Ascending aorta (tissue), 2 donors: ENCODE data around the gene PHC1. TPM values are rescaled to one million over a fixed set of nuclear protein-coding genes. Genes with fewer than 3 reads are reported as not detected.
"Not testable (repeated sequence)": the region's sequence is repeated elsewhere in the genome, so short reads cannot be mapped to it uniquely, and the experiment has no call there.

Source experiments
- DNase-seq, 2 donors: peaks; one replicate each; pipeline ENCODE4 v3.0.0-alpha.2; 2019; ENCODE audit warnings: low spot score in 2 of 2
- H3K27ac ChIP-seq, 2 donors: fragments of 200-600 bp; sonication (generic); one replicate each; pipeline ENCODE4 v1.5.1; 2016 to 2017; ENCODE audit warnings: mild to moderate bottlenecking in 1 of 2
- H3K27me3 ChIP-seq: fragments of 200-600 bp; sonication (generic); one replicate; pipeline ENCODE4 v1.5.1; 2017
- H3K36me3 ChIP-seq, 2 donors: fragments of 200-600 bp; sonication (generic); one replicate each; pipeline ENCODE4 v1.5.1; 2016
- H3K4me1 ChIP-seq, 2 donors: fragments of 200-600 bp; sonication (generic); one replicate each; pipeline ENCODE4 v1.5.1; 2016 to 2017; ENCODE audit warnings: mild to moderate bottlenecking in 1 of 2
- H3K4me3 ChIP-seq, 2 donors: fragments of 200-600 bp; sonication (generic); one replicate each; pipeline ENCODE4 v1.5.1; 2016 to 2017; ENCODE audit warnings: mild to moderate bottlenecking in 1 of 2
- H3K9me3 ChIP-seq, 2 donors: fragments of 200-600 bp; sonication (generic); one replicate each; pipeline ENCODE4 v1.5.1; 2016
- intact Hi-C: fragments of 100-400 bp; cut with DNase I; formaldehyde crosslinking; loops from one replicate; pipeline ENCODE4 v1.15.1; 2023
- total RNA-seq: library from RNA; depleted of rRNA; stranded (reverse); fragments of >200 nt; gene quantifications from one replicate; pipeline ENCODE4 v1.1.0, GENCODE V29; 2016
- TF ChIP-seq, protein P1 (sequence below), 3 experiments: fragments of 200-600 bp in 2 of 3; fragments of 450-650 bp in 1 of 3; sonication (generic) in 2 of 3; IDR thresholded peaks; one replicate each; pipeline ENCODE4 v1.5.1; 2016 to 2019; ENCODE audit warnings: antibody characterized with exemption in 3 of 3, mild to moderate bottlenecking in 1 of 3, moderate library complexity in 1 of 3

Gene PHC1
- total RNA-seq, 1 donor from 2014 or later: 31.0 TPM

DNA sequence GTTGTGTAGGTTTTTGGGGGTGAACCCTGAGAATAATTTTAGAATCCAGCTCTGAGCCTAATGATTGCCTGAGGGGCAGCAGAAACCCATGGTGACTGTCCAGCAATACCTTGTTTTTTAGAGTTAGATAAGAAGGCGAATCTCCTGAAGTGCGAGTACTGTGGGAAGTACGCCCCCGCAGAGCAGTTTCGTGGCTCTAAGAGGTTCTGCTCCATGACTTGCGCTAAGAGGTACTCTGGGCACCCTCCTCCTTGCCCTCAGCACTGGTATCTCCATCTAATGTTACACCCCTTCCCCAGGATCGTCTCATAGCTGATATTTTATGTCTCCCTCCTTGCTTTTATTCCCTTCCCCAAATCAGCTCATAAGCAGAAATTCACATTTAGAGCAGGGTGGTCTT is 22.4 kb downstream of the PHC1 start:
- no peak for DNase-seq
- intact Hi-C loops: no loop called here
- TF ChIP-seq, protein P1, sequence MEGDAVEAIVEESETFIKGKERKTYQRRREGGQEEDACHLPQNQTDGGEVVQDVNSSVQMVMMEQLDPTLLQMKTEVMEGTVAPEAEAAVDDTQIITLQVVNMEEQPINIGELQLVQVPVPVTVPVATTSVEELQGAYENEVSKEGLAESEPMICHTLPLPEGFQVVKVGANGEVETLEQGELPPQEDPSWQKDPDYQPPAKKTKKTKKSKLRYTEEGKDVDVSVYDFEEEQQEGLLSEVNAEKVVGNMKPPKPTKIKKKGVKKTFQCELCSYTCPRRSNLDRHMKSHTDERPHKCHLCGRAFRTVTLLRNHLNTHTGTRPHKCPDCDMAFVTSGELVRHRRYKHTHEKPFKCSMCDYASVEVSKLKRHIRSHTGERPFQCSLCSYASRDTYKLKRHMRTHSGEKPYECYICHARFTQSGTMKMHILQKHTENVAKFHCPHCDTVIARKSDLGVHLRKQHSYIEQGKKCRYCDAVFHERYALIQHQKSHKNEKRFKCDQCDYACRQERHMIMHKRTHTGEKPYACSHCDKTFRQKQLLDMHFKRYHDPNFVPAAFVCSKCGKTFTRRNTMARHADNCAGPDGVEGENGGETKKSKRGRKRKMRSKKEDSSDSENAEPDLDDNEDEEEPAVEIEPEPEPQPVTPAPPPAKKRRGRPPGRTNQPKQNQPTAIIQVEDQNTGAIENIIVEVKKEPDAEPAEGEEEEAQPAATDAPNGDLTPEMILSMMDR (IDR thresholded peaks at IDR 0.05): no peak
- H3K27me3 ChIP-seq: no peaks in the 10 kb centered on the region
- peaks cover 51 to 56% of the 10 kb centered on the region in 2 donors for H3K36me3 ChIP-seq
- H3K27ac ChIP-seq: no peak overlapping the region
- H3K4me1 ChIP-seq: no peaks in the 10 kb centered on the region
- no peaks in the 10 kb centered on the region for H3K9me3 ChIP-seq
- no peak overlapping the region for H3K4me3 ChIP-seq

DNA sequence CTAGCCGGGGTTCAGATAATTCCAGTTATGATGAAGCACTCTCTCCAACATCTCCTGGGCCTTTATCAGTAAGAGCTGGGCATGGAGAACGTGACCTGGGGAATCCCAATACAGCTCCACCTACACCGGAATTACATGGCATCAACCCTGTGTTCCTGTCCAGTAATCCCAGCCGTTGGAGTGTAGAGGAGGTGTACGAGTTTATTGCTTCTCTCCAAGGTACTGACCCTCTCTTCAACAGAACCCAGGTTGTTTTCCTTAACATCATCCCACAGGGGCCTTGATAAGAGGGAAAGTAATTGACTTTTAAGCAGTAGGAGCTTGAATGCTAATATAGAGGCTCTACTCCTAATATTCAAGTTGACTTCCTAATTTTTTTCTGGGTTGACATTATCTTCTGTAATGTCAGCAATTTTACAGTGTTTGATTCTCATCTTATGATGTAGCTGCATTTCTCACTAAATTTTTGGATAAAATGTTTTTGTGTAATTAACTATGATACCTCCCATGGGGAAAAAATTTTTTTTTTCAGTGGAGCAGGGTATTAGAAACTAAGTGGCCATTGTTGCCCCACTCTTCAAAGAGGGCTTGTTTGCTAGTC is 23.6 kb downstream of the PHC1 start:
- H3K9me3 ChIP-seq, H3K27me3 ChIP-seq, H3K4me3 ChIP-seq, DNase-seq, H3K27ac ChIP-seq, intact Hi-C loops, H3K4me1 ChIP-seq: not testable (repeated sequence)
- peaks cover 56 to 62% of the 10 kb centered on the region in 2 donors for H3K36me3 ChIP-seq

DNA sequence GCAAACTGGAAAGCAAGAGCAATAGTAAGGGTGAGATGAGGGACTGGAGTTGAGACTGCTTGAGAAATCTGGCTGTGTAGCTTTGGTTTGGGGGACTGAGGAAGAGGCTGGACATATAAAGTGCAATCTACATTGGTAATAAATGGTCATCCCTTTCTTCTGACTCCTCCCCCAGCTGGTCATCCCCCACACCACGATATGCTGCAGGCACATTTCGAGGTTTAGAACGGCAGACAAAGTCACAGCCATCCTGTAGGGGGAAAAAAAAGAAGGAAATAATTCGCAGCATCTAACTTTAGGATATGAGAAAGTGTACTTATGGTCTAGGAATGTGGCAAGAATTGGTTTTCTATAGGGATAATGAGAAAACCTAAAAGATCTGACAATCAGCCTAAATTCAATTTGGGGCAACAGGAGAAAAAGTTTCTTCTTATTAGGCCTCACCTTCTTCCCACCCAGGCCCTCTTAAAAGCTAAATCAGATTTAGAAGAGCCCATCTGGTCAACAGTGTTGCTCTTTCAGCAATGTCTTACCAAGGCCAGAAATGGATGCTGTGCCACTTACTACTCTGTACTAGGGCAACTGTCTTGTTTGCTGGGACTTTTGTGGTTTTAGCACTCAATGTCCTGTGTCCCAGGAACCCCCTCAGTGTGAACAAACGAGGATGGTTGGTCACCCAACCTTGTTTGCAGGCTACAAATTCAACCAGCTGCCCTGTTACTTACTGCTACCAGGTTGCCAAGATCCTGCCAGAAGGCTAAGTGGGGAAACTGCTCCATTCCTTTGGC is 27.6 kb downstream of the PHC1 start:
- TF ChIP-seq, protein P1 (IDR thresholded peaks at IDR 0.05): no peak
- H3K9me3 ChIP-seq: no peaks in the 10 kb centered on the region
- H3K27ac ChIP-seq: no peak overlapping the region
- no peak overlapping the region for H3K4me3 ChIP-seq
- intact Hi-C loops: no loop called here
- no peak for DNase-seq
- no peaks in the 10 kb centered on the region for H3K4me1 ChIP-seq
- peaks cover 43 to 65% of the 10 kb centered on the region in 2 donors for H3K36me3 ChIP-seq
- no peaks in the 10 kb centered on the region for H3K27me3 ChIP-seq

DNA sequence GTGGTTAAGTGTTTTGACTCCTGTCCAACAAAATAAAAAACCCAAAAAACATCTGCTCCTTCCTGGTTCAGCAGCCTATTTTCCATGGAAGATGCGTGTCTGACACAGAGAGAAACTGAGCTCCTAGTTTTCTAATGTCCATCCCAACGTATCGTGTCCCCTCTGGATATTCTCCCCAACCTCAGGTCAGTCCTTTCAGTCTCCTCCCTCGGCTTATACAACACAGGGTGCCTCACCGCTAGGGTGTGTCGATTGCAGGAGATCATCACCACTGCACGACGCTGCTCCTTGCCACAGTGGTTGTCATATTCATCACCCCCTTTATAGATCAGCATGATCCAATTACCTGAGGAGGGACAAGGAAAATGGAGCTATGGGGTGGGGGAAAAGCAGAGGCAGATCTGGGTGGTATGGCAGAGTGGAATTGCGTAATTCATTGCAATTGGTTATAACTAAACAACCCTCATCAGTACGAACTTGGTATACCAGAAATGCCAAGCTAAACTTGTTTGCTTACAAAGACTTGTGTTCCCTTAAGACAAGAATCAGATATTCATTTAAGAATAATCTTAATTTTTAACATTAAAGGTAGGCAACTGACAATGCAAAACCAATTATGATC is 29.4 kb downstream of the PHC1 start:
- Histone ChIP-seq H3K4me3 (no peak overlapping the region), H3K9me3 (no peaks in the 10 kb centered on the region), H3K27ac (no peak overlapping the region), H3K36me3 (peaks cover 34 to 55% of the 10 kb centered on the region in 2 donors), H3K27me3 (no peaks in the 10 kb centered on the region), H3K4me1 (peaks cover 0 to 14% of the 10 kb centered on the region in 2 donors)
- intact Hi-C loops: no loop called here
- DNase-seq: no peak
- TF ChIP-seq, protein P1 (IDR thresholded peaks at IDR 0.05): no peak

DNA sequence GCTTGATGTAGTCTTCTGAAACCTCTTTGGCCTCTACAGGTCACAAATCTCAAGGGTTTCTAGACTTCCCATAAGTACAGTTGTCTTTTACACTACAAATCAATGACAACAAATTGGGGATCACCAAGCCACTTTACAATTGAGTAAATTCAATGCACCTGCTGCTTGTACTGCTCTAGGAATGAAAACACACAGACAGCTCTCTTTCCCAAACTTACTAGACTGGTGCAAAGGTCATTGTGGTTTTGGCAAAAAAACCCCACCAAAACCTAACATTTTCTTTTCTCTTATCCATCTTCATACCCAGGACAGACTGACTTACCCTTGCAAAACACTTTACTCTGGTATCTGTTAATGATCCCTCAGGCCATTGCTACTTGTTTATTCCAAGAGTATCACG is 32.4 kb downstream of the PHC1 start:
- Histone ChIP-seq H3K36me3 (peaks cover 25 to 45% of the 10 kb centered on the region in 2 donors), H3K27me3 (no peaks in the 10 kb centered on the region), H3K9me3 (no peaks in the 10 kb centered on the region), H3K4me1 (peaks cover 0 to 22% of the 10 kb centered on the region in 2 donors), H3K4me3 (no peak overlapping the region), H3K27ac (no peak overlapping the region)
- TF ChIP-seq, protein P1 (IDR thresholded peaks at IDR 0.05): no peak
- no peak for DNase-seq
- intact Hi-C loops: loop anchor here (5.0 kb wide), 2 partner anchors 171 to 249 kb away; partner anchors contain the start of genes A2M and RIMKLB

DNA sequence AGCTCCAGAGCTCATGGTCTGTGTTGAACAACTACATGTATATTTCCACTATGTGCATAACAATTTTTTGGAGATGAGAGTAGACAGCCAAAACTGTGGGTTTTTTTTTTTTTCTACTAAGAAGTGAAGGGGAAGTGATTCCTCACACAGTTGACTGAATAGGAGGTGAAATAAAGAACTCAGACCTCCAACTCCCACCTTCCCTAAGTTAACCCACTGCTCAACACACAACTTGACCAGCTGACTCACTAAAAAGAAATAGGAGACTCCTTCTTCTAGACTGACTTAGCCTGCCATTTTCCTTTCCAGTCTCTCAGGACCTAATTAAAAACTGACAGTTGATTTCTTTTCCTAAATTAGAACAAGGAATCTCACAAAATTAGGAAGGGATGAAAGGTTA is 33.4 kb downstream of the PHC1 start:
- peak overlapping the region in 1 of 2 donors; percentile 83 for H3K4me3 ChIP-seq
- H3K27ac ChIP-seq: peak overlapping the region in 1 of 2 donors; percentile 100
- TF ChIP-seq, protein P1 (IDR thresholded peaks at IDR 0.05): no peak
- no peak for DNase-seq
- H3K36me3 ChIP-seq: peaks cover 15 to 35% of the 10 kb centered on the region in 2 donors
- H3K27me3 ChIP-seq: no peaks in the 10 kb centered on the region
- H3K9me3 ChIP-seq: no peaks in the 10 kb centered on the region
- peaks cover 0 to 22% of the 10 kb centered on the region in 2 donors for H3K4me1 ChIP-seq
- intact Hi-C loops: loop anchor here (2.0 to 5.0 kb wide), 5 partner anchors 91 to 705 kb away; partner anchors contain the start of genes A2M and RIMKLB
